GM18508 (cell line): Measurements from ENCODE around the gene LRWD1.
"Not testable (repeated sequence)": the region's sequence is repeated elsewhere in the genome, so short reads cannot be mapped to it uniquely, and the experiment has no call there.

Experiments used
- ATAC-seq: cut with Tn5 transposase; IDR thresholded peaks from one replicate; pipeline ENCODE4 v1.9.1; 2021; ENCODE audit warnings: moderate number of reproducible peaks; ENCODE audit not compliant: insufficient read depth, unreplicated experiment

LRWD1 gene

GRCh38 chr7:102493220-102493935 is 28.6 kb downstream of the LRWD1 start:
- ATAC-seq, result not testable (repeated sequence)

DNA sequence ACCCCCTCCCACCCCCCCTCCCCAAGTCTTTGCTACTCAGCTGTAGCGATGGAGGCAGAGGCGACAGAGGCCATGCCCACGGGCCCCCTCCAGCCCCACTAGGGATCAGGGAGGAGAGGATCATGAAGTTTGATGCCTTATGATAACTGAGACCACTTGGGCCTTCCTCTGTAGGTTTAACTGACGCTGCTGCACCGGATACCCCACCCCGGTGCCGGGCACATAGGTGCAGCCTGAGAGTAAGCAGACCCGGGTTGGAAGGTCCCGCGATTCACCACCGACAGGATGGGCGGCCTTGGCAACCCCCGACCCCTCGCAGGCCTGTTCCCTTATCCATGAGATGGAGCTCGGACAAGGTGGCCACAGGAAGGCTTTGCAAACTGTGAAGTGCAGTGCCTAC is 29.2 kb downstream of the LRWD1 start:
- not testable (repeated sequence) for ATAC-seq

- ATAC-seq, result not testable (repeated sequence)
Observed at GRCh38 chr7:102494473-102495149, 29.8 kb downstream of the LRWD1 start.

DNA sequence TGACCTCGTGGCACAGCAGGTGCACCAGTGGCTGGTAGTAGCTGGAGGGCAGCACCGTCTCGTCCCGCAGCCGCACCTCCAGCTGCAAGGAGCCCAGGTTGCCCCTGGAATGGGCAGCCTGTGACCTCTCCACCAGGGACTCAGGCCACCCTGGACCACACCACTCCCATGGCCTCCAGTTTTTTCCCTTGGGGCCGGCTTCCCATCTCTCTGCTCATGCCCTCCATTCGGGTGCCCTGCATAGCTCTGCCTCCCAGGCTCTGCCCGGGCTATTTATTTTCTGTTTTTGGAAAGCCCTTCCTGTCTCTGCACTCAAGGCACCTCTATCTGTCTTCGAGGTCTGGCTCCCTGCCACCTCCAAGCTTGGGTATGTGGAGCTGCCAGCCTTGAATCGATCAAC is 32.1 kb downstream of the LRWD1 start:
- ATAC-seq, result not testable (repeated sequence)

- not testable (repeated sequence) for ATAC-seq
Observed at GRCh38 chr7:102497308-102497707, 32.5 kb downstream of the LRWD1 start.

DNA sequence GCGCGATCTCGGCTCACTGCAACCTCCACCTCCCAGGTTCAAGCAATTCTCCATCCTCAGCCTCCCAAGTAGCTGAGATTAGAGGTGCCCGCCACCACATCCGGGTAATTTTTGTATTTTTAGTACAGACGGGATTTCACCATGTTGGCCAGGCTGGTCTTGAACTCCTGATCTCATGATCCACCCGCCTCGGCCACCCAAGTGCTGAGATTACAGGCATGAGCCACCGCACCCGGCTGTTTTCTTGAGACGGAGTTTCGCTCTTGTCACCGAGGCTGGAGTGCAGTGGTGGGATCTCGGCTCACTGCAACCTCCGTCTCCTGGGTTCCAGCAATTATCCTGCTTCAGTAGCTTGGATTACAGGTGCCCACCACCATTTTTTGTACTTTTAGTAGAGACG is 33.5 kb downstream of the LRWD1 start:
- not testable (repeated sequence) for ATAC-seq

DNA sequence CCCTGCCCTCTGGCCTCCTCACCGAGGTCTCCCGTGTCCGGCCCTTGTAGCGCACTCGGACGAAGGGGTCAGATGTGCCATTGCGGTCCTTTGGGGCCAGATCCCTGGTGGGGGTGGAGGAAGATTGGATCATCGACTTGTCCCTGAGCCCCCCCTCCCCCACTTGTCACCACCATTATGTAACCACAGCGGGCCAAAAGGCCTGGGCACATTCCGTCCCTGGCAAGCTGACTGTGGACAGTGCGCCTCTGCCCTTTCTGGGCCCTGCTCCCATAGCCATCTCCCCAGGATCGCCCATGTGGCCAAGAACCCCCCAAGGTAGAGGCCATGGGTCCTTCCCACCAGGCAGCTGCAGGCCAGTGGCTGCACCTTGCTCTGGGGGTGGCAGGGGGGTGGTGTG is 38.4 kb downstream of the LRWD1 start:
- ATAC-seq, result not testable (repeated sequence)

- ATAC-seq, result not testable (repeated sequence)
Observed at GRCh38 chr7:102505298-102506185, 40.8 kb downstream of the LRWD1 start.

- ATAC-seq, result not testable (repeated sequence)
Observed at GRCh38 chr7:102507410-102508088, 42.8 kb downstream of the LRWD1 start.

DNA sequence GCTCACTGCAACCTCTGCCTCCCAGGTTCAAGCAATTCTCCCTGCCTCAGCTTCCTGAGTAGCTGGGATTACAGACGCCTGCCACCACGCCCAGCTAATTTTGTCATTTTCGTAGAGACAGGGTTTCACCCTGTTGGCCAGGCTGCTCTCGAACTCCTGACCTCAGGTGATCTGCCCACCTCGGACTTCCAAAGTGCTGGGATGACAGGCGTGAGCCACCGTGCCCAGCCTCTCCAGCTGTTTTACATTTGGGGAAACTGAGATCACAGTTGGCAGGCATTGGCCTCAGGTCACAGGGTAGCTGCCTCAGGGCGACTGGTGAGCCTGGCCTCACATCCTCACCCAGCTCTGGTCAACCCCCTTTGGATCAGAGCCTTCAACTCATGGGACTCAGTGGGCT is 45.8 kb downstream of the LRWD1 start:
- not testable (repeated sequence) for ATAC-seq

- ATAC-seq, result not testable (repeated sequence)
Observed at GRCh38 chr7:102511860-102512522, 47.2 kb downstream of the LRWD1 start.

DNA sequence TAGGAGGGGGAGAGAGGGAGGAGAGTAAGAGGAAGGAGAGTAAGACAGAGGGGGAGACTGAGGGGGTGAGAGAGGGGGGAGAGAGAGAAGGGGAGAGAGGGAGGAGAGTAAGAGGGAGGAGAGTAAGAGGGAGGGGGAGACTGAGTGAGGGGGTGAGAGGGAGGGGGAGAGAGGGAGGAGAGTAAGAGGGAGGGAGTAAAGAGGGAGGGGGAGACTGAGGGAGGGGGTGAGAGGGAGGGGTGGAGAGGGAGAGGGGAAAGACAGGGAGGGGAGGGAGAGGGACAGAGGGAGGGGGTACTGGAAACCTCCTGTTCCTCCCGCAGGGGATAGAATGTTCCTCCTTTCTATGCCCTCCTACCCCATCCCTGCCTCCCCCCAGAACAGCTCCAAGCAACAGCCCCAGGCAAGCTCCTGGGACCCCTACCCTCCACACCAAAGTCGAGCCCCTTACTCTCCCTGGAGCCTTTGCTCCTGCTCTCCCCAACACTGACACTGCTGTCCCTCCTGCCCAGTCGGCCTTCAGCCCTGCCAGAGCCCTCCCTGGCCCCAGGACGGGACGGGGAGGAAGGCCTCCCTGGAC is 47.9 kb downstream of the LRWD1 start:
- ATAC-seq, result not testable (repeated sequence)

GRCh38 chr7:102514881-102515721 is 50.3 kb downstream of the LRWD1 start:
- ATAC-seq, result peak; percentile 46

DNA sequence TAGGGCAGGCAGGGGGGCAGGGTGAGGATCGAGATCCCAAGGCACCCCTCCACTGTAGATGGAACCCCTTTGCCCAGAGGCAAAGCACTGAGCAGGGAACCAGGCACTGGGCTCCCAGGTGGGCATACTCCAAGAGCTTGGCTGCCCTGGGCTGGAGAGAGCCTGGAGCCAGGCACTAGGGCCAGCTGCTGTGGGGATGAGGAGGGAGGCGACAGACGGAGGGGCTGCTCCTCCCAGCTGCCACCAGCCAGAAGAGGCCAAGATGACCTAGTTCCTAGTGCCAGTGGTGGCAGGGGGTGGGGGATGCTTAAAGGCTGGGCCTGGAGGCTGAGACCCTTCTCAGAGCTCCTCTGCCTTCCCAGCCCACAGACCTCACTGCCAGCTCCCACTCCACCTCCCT is 51.1 kb downstream of the LRWD1 start:
- ATAC-seq, result not testable (repeated sequence)

- not testable (repeated sequence) for ATAC-seq
Observed at GRCh38 chr7:102516951-102517350, 52.2 kb downstream of the LRWD1 start.

DNA sequence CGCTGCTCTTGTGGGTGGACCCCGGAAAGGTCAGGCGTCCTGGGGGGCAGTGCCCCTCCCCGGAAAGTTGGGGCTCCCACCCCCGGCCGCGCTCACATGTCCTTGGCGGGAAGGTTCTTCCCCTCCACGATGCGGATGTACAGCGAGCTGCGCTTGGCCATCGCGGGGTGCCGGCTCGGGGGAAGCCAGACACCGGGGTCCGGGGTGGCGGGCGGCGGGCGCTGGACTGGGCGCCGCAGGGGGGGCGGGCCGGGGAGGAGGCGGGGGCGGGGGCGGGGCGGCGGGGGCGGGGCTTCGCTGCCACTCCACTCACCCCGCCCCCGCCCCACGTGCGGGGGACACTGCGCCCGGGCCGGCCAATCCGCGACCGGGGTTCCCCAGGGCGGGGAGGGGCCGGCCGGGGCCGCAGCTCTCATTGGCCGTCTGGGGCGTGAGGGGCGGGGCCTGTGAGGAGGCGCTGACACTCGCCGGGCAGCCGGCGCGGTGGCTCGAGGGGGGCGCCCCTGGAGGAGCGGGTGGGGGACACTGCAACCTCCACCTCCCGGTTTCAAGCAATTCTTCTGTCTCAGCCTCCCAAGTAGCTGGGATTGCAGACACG is 52.9 kb downstream of the LRWD1 start, which contains the start of gene RASA4B:
Gene RASA4B (minus strand): TSS at position 228 of the 598 bp plus-strand sequence. CDS start 67 bp downstream, at position 161.
- not testable (repeated sequence) for ATAC-seq

GRCh38 chr7:102520797-102521196 is 56.0 kb downstream of the LRWD1 start:
- ATAC-seq, result not testable (repeated sequence)
